Suprapubic skin (tissue), 3 donors: ENCODE data around the gene METTL9.
"Not testable (repeated sequence)": the region's sequence is repeated elsewhere in the genome, so short reads cannot be mapped to it uniquely, and the experiment has no call there.

Source experiments
- EP300 ChIP-seq: sonication (generic); formaldehyde crosslinking; IDR thresholded peaks from one replicate; pipeline ENCODE4 v1.6.1; 2017; ENCODE audit warnings: antibody characterized with exemption
- POLR2A ChIP-seq, 2 donors: fragments of 450-650 bp; IDR thresholded peaks; one replicate each; pipeline ENCODE4 v1.6.1; 2017; ENCODE audit warnings: antibody characterized with exemption in 2 of 2, mild to moderate bottlenecking in 2 of 2, moderate library complexity in 2 of 2
- TF ChIP-seq, protein P1 (sequence below), 2 donors: fragments of 200-600 bp in 1 of 2; fragments of 450-650 bp in 1 of 2; sonication (generic) in 1 of 2; IDR thresholded peaks; one replicate each; pipeline ENCODE4 v1.5.1; 2016 to 2019; ENCODE audit warnings: antibody characterized with exemption in 2 of 2, mild to moderate bottlenecking in 1 of 2, moderate library complexity in 1 of 2

DNA sequence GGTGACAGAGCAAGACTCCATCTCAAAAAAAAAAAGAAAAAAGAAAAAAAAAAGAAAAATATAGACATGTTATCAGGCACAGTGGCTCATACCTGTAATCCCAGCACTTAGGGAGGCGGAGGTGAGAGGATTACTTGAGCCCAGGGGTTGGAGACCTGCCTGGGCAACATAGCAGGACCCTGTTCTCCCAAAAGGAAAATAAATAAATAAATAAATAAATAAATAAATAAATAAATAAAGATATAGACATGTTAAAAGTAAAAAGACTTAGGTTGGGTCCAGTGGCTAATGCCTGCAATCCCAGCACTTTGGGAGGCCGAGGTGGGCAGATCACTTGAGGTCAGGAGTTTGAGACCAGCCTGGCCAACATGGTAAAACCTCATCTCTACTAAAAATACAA lies 23.1 kb upstream of the METTL9 start:
- TF ChIP-seq, protein P1, sequence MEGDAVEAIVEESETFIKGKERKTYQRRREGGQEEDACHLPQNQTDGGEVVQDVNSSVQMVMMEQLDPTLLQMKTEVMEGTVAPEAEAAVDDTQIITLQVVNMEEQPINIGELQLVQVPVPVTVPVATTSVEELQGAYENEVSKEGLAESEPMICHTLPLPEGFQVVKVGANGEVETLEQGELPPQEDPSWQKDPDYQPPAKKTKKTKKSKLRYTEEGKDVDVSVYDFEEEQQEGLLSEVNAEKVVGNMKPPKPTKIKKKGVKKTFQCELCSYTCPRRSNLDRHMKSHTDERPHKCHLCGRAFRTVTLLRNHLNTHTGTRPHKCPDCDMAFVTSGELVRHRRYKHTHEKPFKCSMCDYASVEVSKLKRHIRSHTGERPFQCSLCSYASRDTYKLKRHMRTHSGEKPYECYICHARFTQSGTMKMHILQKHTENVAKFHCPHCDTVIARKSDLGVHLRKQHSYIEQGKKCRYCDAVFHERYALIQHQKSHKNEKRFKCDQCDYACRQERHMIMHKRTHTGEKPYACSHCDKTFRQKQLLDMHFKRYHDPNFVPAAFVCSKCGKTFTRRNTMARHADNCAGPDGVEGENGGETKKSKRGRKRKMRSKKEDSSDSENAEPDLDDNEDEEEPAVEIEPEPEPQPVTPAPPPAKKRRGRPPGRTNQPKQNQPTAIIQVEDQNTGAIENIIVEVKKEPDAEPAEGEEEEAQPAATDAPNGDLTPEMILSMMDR (IDR thresholded peaks at IDR 0.05), result not testable (repeated sequence)
- not testable (repeated sequence) for TF ChIP-seq POLR2A (IDR thresholded peaks at IDR 0.05); EP300
